Measurements from ENCODE around the gene DCP1A. TPM values are rescaled to one million over a fixed set of nuclear protein-coding genes. Genes with fewer than 3 reads are reported as not detected.
A peak's percentile ranks its signal among the peaks of the same experiment; 100 is the strongest.

Gene DCP1A
- total and polyA plus RNA-seq, 9 of the 15 experiments (the other 6 are each of a cell fraction or from before 2014, with no cell fraction given), result 6.6 to 33.7 (median 13.3) TPM

GRCh38 chr3:53347261-53348064, at the start of gene DCP1A (continued):
- TF ChIP-seq HES1 (IDR thresholded peaks at IDR 0.05; ENCODE audit: low read depth), result no peak
- TF ChIP-seq NUFIP1 (IDR thresholded peaks at IDR 0.05; ENCODE audit: partially characterized antibody), result no peak
- TF ChIP-seq ZFP1 (CRISPR knock-in tag; IDR thresholded peaks at IDR 0.05), result no peak
- peak; percentile 96 for TF ChIP-seq POLR2G (IDR thresholded peaks at IDR 0.05; ENCODE audit: low read depth, low read length)
- TF ChIP-seq PHTF2 (CRISPR knock-in tag; IDR thresholded peaks at IDR 0.05), result no peak
- no peak; the same call in 1 of the 2 replicates for TF ChIP-seq THRAP3 (IDR thresholded peaks at IDR 0.05; ENCODE audit: borderline replicate concordance)
- peak; percentile 91 for TF ChIP-seq MAX (CRISPR knock-in tag; IDR thresholded peaks at IDR 0.05)
- peak; percentile 46 for TF ChIP-seq CBX1 (IDR thresholded peaks at IDR 0.05; ENCODE audit: low read depth)
- peak; percentile 81; the same call in 1 of the 2 replicates for TF ChIP-seq GATAD2A (IDR thresholded peaks at IDR 0.05)
- no peak for TF ChIP-seq MYBL2 (IDR thresholded peaks at IDR 0.05; ENCODE audit: low read depth)
- TF ChIP-seq MYBL2 (CRISPR knock-in tag; IDR thresholded peaks at IDR 0.05; ENCODE audit: borderline replicate concordance), result no peak
- no peak for TF ChIP-seq CAMTA2 (CRISPR knock-in tag; conservative IDR thresholded peaks at IDR 0.05)
- peak; percentile 84 for TF ChIP-seq GMEB1 (CRISPR knock-in tag; IDR thresholded peaks at IDR 0.05)
- no peak for TF ChIP-seq GABPB2 (CRISPR knock-in tag; conservative IDR thresholded peaks at IDR 0.05)
- TF ChIP-seq CREB5 (CRISPR knock-in tag; IDR thresholded peaks at IDR 0.05), result no peak
- TF ChIP-seq MED1 (CRISPR knock-in tag; IDR thresholded peaks at IDR 0.05; ENCODE audit: borderline replicate concordance), result no peak
- no peak for TF ChIP-seq ZNF175 (CRISPR knock-in tag; IDR thresholded peaks at IDR 0.05; ENCODE audit: low read depth)
- TF ChIP-seq STAT6 (CRISPR knock-in tag; IDR thresholded peaks at IDR 0.05), result no peak
- TF ChIP-seq MECOM (CRISPR knock-in tag; IDR thresholded peaks at IDR 0.05), result no peak
- TF ChIP-seq SRSF9 (IDR thresholded peaks at IDR 0.05; ENCODE audit: borderline replicate concordance, low read depth, low read length), result no peak
- no peak for TF ChIP-seq ZNF76 (CRISPR knock-in tag; IDR thresholded peaks at IDR 0.05; ENCODE audit: borderline replicate concordance)
- no peak for TF ChIP-seq TAL1 (IDR thresholded peaks at IDR 0.05)
- TF ChIP-seq YBX1 (IDR thresholded peaks at IDR 0.05), result no peak

Measured in K562 (cell line).